Skeletal muscle satellite cell (primary cell): Measurements from ENCODE around the gene NFKB1.

ENCODE experiments used
- H3K27me3 ChIP-seq: 2 replicates; pipeline ENCODE4 v1.7.0; 2013; ENCODE audit warnings: low read length; ENCODE audit not compliant: control insufficient read depth, insufficient read depth
- H3K36me3 ChIP-seq: 2 replicates; pipeline ENCODE4 v1.7.0; 2013; ENCODE audit warnings: mild to moderate bottlenecking, control low read depth, low read length; ENCODE audit not compliant: insufficient read depth
- H3K4me1 ChIP-seq: 2 replicates; pipeline ENCODE4 v1.7.0; 2013; ENCODE audit warnings: low read length; ENCODE audit not compliant: control insufficient read depth, insufficient read depth
- H3K4me2 ChIP-seq: 2 replicates; pipeline ENCODE4 v1.7.0; 2013; ENCODE audit warnings: mild to moderate bottlenecking, low read length
- H3K4me3 ChIP-seq: 2 replicates; pipeline ENCODE4 v1.7.0; 2013; ENCODE audit warnings: low read length
- H3K9ac ChIP-seq: 2 replicates; pipeline ENCODE4 v1.7.0; 2013; ENCODE audit warnings: mild to moderate bottlenecking, low read depth, low read length, moderate library complexity
- H3K9me3 ChIP-seq: replicated peaks from 2 replicates; pipeline ENCODE4 v1.7.0; 2013; ENCODE audit warnings: mild to moderate bottlenecking, control low read depth, low read length

The NFKB1 gene

DNA sequence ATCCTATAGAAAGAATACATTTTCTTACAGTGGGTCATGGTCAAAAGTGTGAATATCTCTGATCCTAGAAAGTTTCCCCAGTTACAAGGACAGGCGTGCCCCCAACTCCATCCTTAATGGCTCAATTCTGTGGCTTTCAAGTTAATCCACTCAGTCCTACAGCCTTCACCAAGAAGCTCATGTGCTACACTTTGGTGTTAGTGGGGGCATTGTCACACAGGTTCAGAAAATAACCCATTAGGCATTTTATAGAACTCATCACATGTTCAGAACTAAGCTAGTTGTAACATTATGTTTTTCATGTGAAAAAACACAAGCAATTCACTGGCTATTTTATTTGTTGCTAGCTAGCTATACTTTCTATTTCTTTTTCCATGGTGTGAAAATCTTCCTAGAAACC lies 20.4 kb downstream of the NFKB1 start:
- H3K36me3 ChIP-seq, result no peaks in the 10 kb centered on the region
- no peaks in the 10 kb centered on the region for H3K4me1 ChIP-seq
- H3K4me3 ChIP-seq, result no peak overlapping the region
- no peaks in the 10 kb centered on the region for H3K27me3 ChIP-seq
- H3K9ac ChIP-seq, result no peak overlapping the region
- H3K4me2 ChIP-seq, result no peak overlapping the region
- H3K9me3 ChIP-seq, result no peaks in the 10 kb centered on the region

DNA sequence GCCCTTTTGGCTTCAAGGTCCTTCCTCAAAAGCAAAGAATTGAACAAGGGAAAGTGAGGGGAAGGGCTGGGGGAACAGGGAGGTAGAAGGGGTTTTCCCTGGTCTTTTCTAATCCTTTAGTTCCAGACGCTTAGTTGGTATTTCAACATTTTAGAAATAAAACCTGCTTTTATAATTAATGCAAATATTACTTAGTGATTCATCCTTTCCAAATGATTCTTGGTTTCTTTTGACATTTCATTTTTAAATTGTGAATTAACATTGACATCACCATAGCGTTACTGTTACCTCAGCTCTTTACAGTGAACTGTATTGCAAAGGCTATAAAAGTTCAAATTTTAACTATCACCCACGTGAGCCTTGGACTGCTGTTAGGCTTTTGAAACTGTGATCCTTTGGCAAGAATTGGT lies 20.9 kb downstream of the NFKB1 start:
- no peaks in the 10 kb centered on the region for H3K27me3 ChIP-seq
- no peak overlapping the region for H3K9ac ChIP-seq
- no peak overlapping the region for H3K4me2 ChIP-seq
- no peaks in the 10 kb centered on the region for H3K9me3 ChIP-seq
- no peaks in the 10 kb centered on the region for H3K4me1 ChIP-seq
- H3K36me3 ChIP-seq, result no peaks in the 10 kb centered on the region
- no peak overlapping the region for H3K4me3 ChIP-seq

GRCh38 chr4:102524691-102525090 lies 23.5 kb downstream of the NFKB1 start:
- Histone ChIP-seq H3K9me3 (no peaks in the 10 kb centered on the region), H3K4me2 (no peak overlapping the region), H3K9ac (no peak overlapping the region), H3K4me3 (no peak overlapping the region), H3K27me3 (no peaks in the 10 kb centered on the region), H3K36me3 (peaks cover 7% of the 10 kb centered on the region), H3K4me1 (peaks cover 2% of the 10 kb centered on the region)

- H3K36me3 ChIP-seq, result peaks cover 7% of the 10 kb centered on the region
- no peak overlapping the region for H3K4me3 ChIP-seq
- no peak overlapping the region for H3K4me2 ChIP-seq
- H3K27me3 ChIP-seq, result no peaks in the 10 kb centered on the region
- H3K4me1 ChIP-seq, result peaks cover 3% of the 10 kb centered on the region
- H3K9ac ChIP-seq, result no peak overlapping the region
- H3K9me3 ChIP-seq, result no peaks in the 10 kb centered on the region
Measured at GRCh38 chr4:102525097-102525496, 23.9 kb downstream of the NFKB1 start.

DNA sequence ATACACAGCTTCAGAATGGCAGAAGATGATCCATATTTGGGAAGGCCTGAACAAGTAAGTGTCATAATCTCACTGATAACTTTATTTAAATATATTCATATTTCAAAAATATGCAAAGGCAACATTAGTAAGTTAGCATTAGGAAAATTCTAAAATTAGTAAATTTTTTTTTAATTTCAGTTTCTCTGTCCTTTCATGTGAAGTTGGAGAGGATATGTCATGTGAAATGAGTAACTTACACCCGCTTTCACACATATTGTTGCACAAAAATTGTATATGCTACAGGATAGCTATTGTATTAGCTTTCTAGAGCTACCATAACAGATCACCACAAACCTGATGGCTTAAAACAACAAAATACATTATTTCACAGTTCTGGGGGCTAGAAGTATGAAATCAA lies 24.3 kb downstream of the NFKB1 start:
- Histone ChIP-seq H3K36me3 (peaks cover 7% of the 10 kb centered on the region), H3K9me3 (no peaks in the 10 kb centered on the region), H3K4me2 (no peak overlapping the region), H3K4me3 (no peak overlapping the region), H3K27me3 (no peaks in the 10 kb centered on the region), H3K4me1 (peaks cover 5% of the 10 kb centered on the region), H3K9ac (no peak overlapping the region)

DNA sequence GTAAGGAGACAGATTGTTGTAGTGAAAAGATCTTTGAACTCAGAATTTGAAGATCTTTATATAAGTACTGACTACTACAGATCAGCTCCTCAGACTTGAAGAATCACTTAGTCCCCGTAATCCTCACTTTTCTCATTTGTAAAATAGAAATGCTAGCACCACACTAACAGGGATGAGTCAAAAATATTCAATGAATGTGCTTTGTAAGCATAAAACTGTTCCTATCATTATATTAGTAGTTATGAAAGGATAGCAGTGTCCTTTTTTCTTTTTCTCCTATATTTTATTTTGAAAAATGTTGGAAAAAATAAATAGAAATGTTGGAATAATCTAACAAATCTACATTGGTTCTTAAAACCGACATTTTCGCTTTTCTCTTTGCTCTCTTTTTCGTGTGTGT lies 25.4 kb downstream of the NFKB1 start:
- H3K36me3 ChIP-seq, result peaks cover 10% of the 10 kb centered on the region

GRCh38 chr4:102527695-102528283 lies 26.6 kb downstream of the NFKB1 start:
- Histone ChIP-seq H3K9ac (no peak overlapping the region), H3K9me3 (no peaks in the 10 kb centered on the region), H3K4me2 (no peak overlapping the region), H3K4me3 (no peak overlapping the region), H3K36me3 (peaks cover 10% of the 10 kb centered on the region), H3K4me1 (peaks cover 10% of the 10 kb centered on the region), H3K27me3 (no peaks in the 10 kb centered on the region)

More for the DNA sequence above, 25.4 kb downstream of the NFKB1 start:
- no peaks in the 10 kb centered on the region for H3K9me3 ChIP-seq
- H3K27me3 ChIP-seq, result no peaks in the 10 kb centered on the region
- H3K4me1 ChIP-seq, result peaks cover 7% of the 10 kb centered on the region
- no peak overlapping the region for H3K4me2 ChIP-seq
- H3K9ac ChIP-seq, result no peak overlapping the region
- no peak overlapping the region for H3K4me3 ChIP-seq

- Histone ChIP-seq H3K4me3 (no peak overlapping the region), H3K36me3 (peaks cover 15% of the 10 kb centered on the region), H3K4me1 (peaks cover 10% of the 10 kb centered on the region), H3K27me3 (no peaks in the 10 kb centered on the region), H3K4me2 (no peak overlapping the region), H3K9ac (no peak overlapping the region), H3K9me3 (no peaks in the 10 kb centered on the region)
Measured at GRCh38 chr4:102529977-102530376, 28.8 kb downstream of the NFKB1 start.

DNA sequence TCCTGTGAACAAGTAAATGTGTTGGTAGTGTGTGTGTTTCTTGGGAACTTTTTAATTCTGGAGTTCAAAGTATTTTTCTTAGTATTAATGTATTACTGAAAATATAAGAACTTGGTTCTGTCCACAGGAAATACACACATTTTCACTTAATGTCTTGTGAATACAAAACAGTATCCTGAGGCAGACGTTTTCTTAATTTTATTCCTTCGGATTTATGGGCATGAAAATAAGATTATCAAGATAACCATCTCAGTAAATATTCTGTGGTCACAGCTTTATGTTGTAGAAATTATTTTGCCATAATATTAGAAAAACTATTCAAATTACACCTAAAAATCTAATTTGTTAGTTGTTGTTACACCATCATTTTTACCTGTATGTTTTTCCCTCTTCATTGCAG lies 29.8 kb downstream of the NFKB1 start:
- H3K4me1 ChIP-seq, result peaks cover 16% of the 10 kb centered on the region

GRCh38 chr4:102531462-102531861 lies 30.3 kb downstream of the NFKB1 start:
- Histone ChIP-seq H3K4me2 (no peak overlapping the region), H3K9me3 (no peaks in the 10 kb centered on the region), H3K9ac (no peak overlapping the region), H3K27me3 (no peaks in the 10 kb centered on the region), H3K4me1 (peaks cover 20% of the 10 kb centered on the region), H3K36me3 (peaks cover 15% of the 10 kb centered on the region), H3K4me3 (no peak overlapping the region)

More for the DNA sequence above, 29.8 kb downstream of the NFKB1 start:
- peaks cover 15% of the 10 kb centered on the region for H3K36me3 ChIP-seq
- H3K4me2 ChIP-seq, result no peak overlapping the region
- H3K9me3 ChIP-seq, result no peaks in the 10 kb centered on the region
- no peaks in the 10 kb centered on the region for H3K27me3 ChIP-seq
- H3K4me3 ChIP-seq, result no peak overlapping the region
- no peak overlapping the region for H3K9ac ChIP-seq

- Histone ChIP-seq H3K36me3 (peaks cover 11% of the 10 kb centered on the region), H3K4me1 (peaks cover 27% of the 10 kb centered on the region), H3K9ac (no peak overlapping the region), H3K4me2 (no peak overlapping the region), H3K4me3 (no peak overlapping the region), H3K27me3 (no peaks in the 10 kb centered on the region), H3K9me3 (no peaks in the 10 kb centered on the region)
Measured at GRCh38 chr4:102533348-102533747, 32.2 kb downstream of the NFKB1 start.

DNA sequence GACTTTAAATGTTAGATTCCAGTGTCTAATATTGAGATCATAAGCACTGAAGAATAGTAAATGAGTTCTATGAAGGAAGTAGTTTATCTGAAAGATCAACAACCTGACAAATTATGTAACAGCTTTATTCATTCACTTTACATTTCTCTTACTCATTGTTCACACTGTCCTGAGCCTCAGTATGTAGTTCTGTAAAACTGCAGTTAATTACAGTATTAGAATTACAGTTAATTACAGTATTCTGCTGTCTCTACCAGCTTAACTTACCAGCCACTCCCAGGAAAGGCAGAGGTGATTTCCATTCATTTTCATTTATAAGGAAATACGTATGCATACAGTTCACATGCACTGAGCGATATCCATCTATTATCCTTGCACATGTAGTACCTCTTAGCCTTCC lies 32.7 kb downstream of the NFKB1 start:
- Histone ChIP-seq H3K4me3 (no peak overlapping the region), H3K9ac (no peak overlapping the region), H3K9me3 (no peaks in the 10 kb centered on the region)

More for the DNA sequence above, 32.7 kb downstream of the NFKB1 start:
- H3K4me2 ChIP-seq, result no peak overlapping the region
- H3K4me1 ChIP-seq, result peaks cover 25% of the 10 kb centered on the region
- H3K36me3 ChIP-seq, result peaks cover 8% of the 10 kb centered on the region
- H3K27me3 ChIP-seq, result no peaks in the 10 kb centered on the region
